HG03103 (cell line): ENCODE results near the gene PSG1.
"Not testable (repeated sequence)": the region's sequence is repeated elsewhere in the genome, so short reads cannot be mapped to it uniquely, and the experiment has no call there.

Experiments
- ATAC-seq: cut with Tn5 transposase; IDR thresholded peaks from one replicate; pipeline ENCODE4 v1.9.1; 2021; ENCODE audit warnings: low read depth; ENCODE audit not compliant: unreplicated experiment

PSG1 gene

DNA sequence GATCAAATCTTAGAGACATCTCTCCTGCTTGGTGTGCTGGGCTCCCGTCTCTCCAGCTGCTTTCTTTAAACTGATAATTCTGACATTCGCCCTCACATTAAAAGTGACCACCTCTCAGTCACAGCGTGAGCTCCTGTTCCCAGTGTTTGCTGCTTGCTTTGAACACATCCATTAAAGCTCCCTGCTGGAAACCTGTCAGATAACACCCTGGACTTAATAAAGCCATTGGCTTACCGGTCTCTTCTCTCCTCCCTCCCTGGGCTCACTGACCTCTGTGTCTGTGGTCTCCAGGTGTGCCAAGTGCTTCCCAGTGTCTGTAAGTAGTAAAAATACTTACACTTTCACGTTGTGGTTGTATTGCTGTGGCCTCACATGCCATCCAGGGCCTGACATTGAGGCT is 2.5 kb upstream of the PSG1 start:
- not testable (repeated sequence) for ATAC-seq

DNA sequence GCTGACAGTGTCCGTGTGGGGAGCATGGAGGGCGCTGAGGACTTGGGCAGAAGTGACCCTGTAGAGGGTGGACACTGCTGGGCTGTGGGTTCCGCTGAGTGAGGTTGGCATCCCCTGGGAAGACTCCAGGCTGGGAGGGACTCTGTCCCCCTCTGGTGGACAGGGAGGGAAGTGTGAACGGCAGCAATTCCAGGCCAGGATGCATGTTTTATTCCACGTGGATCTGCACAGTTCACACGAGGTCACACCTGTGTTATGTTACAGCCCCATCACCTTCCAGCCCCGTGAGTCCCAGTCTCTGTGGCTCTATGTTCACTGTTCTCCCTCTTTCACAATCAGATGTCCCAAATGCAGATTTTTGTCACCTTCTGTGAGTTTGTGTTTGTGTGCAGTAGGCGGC is 1.8 kb upstream of the PSG1 start:
- not testable (repeated sequence) for ATAC-seq

DNA sequence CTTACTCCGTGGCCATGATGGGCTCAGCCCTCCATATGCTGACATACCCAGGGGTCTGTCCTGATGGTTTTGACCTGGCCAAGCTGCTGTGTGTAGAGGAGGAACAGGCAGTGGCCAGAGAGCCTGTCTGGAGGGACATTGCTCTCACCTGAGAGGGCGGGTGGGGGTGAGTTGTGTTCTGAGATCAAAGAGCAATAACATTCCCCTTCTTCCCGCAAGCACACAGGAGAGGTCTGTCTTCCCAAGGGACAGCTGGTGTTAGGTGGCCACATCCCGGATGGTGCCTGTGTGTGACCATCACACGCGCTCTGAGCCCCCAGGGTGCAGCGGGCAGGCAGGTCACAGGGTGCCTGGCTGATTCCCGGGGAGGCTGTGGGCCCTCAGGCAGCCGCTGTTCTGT is 1.1 kb upstream of the PSG1 start:
- ATAC-seq, result not testable (repeated sequence)

DNA sequence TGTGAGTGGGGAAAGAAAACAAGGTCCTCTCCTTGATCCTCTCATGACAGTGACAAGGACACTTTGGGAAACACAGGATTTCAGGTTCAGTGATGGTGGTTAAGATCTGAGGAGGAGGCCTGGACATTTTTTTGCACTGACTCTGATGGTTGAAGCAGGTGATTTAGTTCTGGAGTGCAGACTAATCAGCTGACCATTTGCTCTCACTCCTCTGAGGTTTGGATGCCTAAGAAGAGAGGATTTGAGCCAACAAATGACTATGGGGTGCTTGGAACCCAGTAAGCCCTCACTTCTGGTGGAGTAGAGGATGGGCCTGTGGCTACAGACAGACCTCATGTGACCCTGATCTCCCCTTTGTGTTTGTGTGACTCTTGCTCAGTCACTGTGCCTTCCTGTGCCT is 2.9 kb downstream of the PSG1 start:
- ATAC-seq, result not testable (repeated sequence)

DNA sequence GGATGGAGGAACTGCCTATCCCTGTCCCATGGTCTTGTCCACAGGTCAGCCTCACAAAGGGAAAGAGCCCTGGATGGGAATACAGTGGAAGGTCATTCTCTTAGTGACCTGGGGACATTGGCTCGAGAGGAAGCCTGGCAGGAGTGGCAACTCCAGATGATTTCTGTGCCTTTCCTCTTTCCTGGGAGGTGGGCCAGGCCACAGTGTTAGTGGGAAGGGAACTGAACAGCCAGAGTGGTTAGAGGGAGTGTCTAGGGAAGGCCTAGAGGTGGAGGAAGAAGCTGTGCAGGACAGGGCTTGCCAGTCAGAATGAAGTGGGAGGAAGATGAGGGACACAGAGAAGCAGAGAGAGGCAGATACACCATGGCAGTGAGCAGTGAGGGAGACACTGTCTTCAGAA is 3.6 kb downstream of the PSG1 start:
- ATAC-seq, result not testable (repeated sequence)

DNA sequence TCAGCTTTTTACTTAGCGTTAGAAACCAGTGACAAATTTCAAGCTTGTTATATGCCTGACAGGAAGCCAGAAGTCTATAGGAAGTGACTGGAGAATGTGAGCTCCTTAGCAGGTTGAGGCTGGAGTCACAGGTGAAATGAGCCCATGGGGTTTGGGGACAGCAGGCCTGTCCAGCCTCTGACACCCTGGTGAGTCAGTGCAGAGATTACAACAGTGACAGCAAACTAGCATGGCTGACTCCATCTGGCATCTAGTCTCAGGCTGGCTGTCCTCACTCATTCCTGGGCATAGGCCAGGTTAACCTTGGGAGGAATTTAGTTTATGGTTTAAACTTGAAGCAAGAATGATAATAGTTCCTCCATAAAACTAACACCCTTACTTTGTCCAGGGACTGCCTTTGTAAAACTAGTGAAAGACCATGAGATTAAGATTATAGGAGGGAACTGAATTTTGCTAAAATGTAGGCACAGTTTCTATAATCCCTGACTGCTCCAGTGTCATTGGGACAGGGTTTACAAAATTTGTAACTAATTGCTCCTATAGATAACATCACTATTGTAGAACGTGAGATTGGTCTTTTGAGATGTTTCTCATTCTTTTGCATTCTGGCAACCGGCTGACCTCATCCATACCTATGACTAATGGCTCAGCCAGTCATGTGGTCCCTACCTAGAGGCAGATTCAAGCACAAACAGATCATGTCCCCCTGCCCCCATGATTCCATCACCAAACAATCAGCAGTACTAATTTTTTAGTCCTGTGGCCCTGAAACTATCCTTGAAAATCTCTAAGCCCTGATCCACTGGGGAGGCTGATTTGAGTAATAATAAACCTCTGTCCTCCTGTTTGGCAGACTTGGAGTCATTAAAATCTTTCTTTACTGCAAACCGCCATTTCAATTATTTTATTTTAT is 4.4 kb downstream of the PSG1 start:
- ATAC-seq, result not testable (repeated sequence)

DNA sequence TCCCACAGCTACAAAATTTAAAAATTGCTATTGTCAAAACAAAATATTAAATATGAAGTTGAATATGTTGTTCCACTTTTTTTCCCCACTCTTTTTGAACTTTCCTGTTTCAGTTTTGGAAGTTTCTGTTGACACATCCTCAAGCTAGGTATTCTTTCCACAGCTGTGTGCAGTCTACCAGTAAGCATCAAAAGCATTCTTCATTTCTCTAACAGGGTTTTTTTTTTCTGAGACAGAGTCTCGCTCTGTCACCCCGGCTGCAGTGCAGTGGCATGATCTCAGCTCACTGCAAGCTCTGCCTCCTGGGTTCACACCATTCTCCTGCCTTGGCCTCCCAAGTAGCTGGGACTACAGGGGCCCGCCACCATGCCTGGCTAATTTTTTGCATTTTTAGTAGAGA is 5.4 kb downstream of the PSG1 start:
- not testable (repeated sequence) for ATAC-seq

DNA sequence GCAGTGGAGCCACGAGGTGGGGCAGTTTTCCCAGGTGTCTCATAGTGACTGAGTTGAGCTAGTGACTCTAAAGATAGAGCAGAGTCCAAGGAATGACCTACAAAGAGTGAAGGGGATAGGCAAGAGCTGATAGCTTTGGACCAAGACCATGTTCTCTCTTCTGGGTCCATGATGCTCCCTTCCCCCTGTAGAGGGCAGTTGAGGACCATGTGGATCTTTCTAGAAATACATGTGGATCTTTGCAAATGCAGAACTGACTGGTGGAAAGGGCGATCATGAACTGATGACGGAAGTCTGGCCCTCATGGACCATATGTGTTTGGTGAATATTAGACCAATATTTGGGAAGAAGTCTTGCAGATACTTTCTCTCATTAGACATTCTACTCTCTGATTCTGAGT is 6.9 kb downstream of the PSG1 start:
- ATAC-seq, result no peak

DNA sequence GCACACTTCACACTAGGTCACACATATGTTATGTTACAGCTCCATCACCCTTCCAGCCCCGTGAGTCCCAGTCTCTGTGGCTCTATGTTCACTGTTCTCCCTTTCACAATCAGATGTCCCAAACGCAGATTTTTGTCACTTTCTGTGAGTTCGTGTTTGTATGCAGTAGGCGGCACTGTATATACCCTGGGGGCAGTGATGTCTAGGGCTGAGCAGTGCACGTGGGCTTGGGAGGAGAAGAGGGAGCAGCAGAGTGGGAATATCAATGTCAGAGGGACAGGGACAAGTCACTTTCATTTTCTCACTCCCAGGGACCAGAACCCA is 22.0 kb downstream of the PSG1 start:
- ATAC-seq, result no peak

DNA sequence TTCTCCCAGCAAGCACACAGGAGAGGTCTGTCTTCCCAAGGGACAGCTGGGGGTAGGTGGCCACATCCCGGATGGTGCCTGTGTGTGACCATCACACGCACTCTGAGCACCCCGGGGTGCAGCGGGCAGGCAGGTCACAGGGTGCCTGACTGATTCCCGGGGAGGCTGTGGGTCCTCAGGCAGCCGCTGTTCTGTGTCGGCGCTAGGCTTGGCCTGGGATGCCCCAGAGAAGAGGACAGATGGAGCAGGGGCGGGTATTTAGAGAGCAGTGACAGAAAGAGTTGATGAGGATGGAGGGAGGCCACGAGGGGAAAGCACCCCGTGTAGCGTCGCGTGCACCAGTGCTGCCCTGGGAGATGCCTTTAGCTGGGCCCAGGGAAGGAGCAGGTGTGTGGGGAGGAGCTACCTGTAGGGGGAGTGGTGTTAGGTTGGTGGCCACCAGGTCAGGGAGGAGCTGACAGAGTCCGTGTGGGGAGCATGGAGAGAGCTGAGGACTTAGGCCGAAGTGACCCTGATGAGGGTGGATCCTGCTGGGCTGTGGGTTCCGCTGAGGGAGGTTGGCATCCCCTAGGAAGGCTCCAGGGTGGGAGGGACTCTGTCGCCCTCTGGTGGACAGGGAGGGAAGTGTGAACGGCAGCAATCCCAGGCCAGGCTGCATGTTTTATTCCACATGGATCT is 22.5 kb downstream of the PSG1 start:
- ATAC-seq, result not testable (repeated sequence)

DNA sequence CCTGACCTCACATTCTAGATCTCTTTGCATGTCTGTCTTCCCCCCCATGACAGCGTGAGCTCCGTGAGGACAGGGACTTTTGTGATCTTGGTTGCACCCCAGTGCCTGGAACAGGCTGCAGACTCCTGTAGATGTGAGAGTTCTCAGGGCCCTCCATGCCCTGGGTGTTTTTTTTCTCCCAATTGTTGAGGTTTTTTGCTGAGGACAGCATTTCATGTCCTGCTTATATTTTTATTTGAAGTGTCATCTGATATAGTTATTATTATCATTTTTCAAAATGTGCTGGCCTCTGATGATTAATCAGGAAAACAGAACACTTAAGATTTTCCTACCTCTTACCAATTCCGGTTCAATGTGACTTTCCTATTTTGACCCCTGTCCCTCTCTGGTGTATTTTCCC is 24.8 kb downstream of the PSG1 start:
- not testable (repeated sequence) for ATAC-seq

DNA sequence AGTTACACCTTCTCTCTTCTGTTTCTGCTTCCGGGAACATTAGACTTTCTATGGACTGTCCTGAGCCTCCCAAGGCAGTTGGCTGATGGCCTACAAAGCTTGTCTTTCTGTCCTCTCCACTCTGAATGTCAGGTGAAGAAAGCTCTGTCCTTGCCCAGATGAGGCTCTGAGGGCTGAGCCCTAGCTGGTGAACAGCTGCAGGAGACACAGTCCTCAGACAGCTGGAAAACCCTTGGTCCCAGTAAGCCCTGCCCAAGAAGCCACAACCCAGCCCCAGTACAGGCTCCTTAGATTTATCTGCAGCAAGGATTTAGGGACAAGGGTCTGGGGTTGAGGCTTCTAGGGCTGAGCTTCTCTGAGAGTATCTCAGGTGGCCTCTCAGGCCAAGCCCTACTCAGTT is 26.3 kb downstream of the PSG1 start:
- ATAC-seq, result not testable (repeated sequence)

DNA sequence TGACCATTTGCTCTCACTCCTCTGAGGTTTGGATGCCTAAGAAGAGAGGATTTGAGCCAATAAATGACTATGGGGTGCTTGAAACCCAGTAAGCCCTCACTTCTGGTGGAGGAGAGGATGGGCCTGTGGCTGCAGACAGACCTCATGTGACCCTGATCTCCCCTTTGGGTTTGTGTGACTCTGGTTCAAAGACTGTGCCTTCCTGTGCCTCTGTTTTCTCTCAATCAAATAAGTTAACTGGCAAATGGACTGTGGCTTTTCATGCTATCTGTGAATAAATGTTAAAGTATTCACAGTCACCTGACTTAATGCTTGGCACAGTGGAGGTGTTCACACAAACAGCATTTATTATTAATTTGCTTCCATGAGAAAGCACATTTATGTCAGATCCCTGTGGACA is 26.7 kb downstream of the PSG1 start:
- ATAC-seq, result not testable (repeated sequence)

DNA sequence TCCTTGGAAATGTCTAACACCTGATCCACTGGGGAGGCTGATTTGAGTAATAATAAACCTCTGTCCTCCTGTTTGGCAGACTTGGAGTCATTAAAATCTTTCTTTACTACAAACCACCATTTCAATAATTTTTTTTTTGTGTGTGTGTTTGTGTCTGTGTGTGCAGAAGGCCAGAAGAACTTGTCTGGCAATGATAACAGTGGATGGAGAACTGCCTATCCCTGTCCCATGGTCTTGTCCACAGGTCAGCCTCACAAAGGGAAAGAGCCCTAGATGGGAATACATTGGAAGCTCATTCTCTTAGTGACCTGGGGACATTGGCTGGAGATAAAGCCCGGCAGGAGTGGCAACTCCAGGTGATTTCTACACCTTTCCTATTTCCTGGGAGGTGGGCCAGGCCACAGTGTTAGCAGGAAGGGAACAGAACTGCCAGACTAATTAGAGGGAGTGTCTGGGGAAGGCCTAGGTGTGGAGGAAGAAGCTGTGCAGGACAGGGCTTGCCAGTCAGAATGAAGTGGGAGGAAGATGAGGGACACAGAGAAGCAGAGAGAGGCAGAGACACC is 27.7 kb downstream of the PSG1 start:
- ATAC-seq, result not testable (repeated sequence)

DNA sequence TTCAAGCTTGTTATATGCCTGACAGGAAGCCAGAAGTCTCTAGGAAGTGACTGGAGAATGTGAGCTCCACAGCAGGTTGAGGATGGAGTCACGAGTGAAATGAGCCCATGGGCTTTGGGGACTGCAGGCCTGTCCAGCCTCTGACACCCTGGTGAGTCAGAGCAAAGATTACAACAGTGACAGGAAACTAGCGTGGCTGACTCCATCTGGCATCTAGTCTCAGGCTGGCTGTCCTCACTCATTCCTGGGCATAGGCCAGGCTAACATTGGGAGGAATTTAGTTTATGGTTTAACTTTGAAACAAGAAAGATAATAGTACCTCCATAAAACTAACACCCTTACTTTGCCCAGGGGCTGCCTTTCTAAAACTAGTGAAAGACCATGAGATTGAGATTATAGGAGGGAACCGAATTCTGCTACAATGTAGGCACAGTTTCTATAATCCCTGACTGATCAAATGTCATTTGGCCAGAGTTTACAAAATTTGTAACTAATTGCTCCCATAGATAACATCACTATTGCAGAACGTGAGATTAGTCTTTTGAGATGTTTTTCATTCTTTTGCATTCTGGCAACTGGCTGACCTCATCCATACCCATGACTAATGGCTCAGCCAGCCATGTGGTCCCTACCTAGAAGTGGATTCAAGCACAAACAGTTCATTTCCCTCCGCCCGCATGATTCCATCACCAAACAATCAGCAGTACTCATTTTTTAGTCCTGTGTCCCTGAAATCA is 28.4 kb downstream of the PSG1 start:
- ATAC-seq, result no peak

DNA sequence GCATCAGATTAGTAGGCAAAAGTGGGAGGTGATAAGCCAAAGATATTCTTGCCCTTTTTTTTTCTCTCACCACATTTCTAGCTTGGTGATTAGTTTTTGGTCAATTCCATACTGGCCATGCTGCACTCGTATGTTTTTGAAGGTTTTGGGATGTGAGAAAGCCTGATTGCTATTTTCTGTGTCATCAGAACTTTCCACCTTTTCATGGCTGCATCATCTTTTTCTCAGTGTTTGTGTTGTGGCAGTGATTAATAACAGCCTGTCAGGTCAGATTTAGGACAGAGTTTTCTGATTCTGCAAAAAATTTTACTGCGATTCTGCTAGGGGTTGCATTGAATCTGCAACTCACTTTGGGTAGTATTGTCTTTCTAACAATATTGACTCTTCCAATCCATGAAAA is 32.9 kb downstream of the PSG1 start:
- ATAC-seq, result no peak

DNA sequence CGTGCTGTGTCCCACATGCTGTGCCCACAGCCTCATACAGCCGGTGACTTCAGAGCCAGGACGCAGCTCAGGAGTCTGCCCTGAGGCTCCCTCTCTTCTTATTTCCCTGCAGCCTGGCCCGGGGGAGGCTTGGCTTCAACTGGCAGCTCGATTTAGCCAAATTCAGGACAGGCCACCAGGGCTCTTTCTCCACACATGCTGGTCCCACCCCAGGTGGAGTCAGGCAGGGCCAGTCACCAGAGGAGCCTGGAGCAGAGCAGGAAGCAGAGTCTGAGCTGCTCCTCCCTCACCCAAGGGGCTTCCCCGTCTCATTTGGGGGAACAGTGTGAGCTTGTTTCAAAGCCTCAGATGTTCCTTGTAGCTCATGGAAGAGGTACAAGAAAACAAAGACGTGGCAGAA is 35.9 kb downstream of the PSG1 start:
- ATAC-seq, result not testable (repeated sequence)

DNA sequence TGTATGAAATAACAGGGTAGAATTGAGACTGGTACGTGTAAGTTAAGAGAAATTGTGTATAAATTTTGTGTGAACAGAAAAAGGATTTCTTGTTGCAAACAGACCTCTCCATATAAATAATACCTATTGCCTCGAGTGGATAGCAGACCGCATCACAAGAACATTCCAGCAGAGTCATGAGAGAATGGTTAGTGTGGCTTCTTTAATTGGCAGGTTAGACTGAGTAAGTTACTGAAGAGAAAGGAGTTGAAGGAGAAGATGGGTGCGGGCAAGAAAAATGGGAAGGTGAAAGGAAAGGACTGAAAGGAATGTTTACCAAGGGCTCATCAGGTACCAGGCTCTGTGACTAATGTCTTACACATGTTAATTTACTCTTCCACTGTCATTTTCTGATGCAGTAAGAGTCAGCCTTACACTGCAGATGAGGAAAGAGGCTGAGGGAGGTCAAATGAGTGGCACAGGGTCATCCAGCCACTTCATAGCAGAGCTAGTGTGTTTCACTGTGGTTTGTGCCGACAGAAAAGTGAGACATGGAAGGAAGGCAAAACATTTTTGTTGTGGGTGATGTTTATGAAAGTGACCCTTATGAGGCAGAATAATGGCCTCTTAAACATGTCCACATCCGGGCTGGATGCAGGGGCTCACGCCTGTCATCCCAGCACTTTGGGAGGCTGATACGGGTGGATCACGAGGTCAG is 46.6 kb downstream of the PSG1 start:
- not testable (repeated sequence) for ATAC-seq

DNA sequence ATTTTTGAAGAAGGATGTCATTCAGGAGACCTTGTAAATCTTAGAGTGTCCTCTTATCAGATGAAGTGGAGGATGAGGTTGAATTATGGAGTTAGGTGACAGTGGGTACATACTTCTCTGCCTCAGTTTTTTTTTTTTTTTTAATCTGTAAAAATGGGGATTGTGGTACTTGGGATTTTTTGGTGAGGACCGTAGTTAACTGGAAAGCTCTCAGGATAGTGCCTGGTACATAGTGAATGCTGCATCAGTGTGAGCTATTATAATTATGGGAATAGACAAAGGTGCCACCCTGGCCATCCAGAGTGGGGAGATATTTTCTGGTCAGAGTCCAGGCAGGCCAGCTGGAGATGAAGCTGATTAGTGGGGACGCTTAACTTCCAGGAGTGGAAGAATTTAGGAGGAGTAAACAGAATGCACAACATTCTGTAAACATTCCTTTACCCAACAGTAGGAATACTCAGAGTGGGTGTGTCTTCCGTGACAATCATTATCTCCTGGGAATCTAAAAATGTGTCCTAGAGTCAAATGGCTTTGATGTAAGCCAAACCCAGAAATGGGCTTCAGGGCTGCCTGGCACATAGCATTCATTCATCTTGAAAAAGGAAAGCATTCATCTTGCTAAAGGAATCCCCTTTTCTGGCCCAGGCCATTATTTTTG is 47.4 kb downstream of the PSG1 start:
- ATAC-seq, result not testable (repeated sequence)
